HepG2 (cell line): ENCODE data around the gene SLC50A1. TPM values are rescaled to one million over a fixed set of nuclear protein-coding genes. Genes with fewer than 3 reads are reported as not detected.

Source experiments
- CEBPB ChIP-seq: IDR thresholded peaks from 2 replicates; pipeline ENCODE4 v1.6.1; 2011; ENCODE audit warnings: low read depth, low read length, improper control_type of control experiment, borderline replicate concordance
- DNMT1 ChIP-seq: sonication (generic); formaldehyde crosslinking; IDR thresholded peaks from 2 replicates; pipeline ENCODE4 v1.5.1; 2020; ENCODE audit warnings: mild to moderate bottlenecking, missing genetic modification reagents
- GPN1 ChIP-seq: sonication (generic); formaldehyde crosslinking; IDR thresholded peaks from 2 replicates; pipeline ENCODE4 v1.5.1; 2020; ENCODE audit warnings: missing genetic modification reagents, borderline replicate concordance
- HIVEP1 ChIP-seq: sonication (generic); formaldehyde crosslinking; IDR thresholded peaks from 2 replicates; pipeline ENCODE4 v1.4.0; 2020; ENCODE audit warnings: mild to moderate bottlenecking, missing genetic modification reagents
- NBN ChIP-seq: fragments of 450-650 bp; conservative IDR thresholded peaks from 2 replicates; pipeline ENCODE4 v1.6.1; 2017
- PRMT3 ChIP-seq: sonication (generic); formaldehyde crosslinking; IDR thresholded peaks from 2 replicates; pipeline ENCODE4 v1.8.1; 2022; ENCODE audit warnings: low read depth, mild to moderate bottlenecking, moderate library complexity, missing genetic modification reagents, borderline replicate concordance
- SCMH1 ChIP-seq: sonication (generic); formaldehyde crosslinking; IDR thresholded peaks from 2 replicates; pipeline ENCODE4 v1.9.0; 2021; ENCODE audit warnings: missing genetic modification reagents, mild to moderate bottlenecking, borderline replicate concordance
- ZBTB7B ChIP-seq: sonication (generic); formaldehyde crosslinking; IDR thresholded peaks from 2 replicates; pipeline ENCODE4 v1.4.0; 2020; ENCODE audit warnings: missing genetic modification reagents
- ZNF800 ChIP-seq: sonication (generic); formaldehyde crosslinking; IDR thresholded peaks from 2 replicates; pipeline ENCODE4 v1.4.0; 2020; ENCODE audit warnings: missing genetic modification reagents
- ZSCAN25 ChIP-seq: sonication (generic); formaldehyde crosslinking; IDR thresholded peaks from 2 replicates; pipeline ENCODE4 v1.8.0; 2022; ENCODE audit warnings: mild to moderate bottlenecking, missing genetic modification reagents
- polyA plus RNA-seq, 8 experiments: library from polyadenylated mRNA; depleted of rRNA in 3 of 8; stranded (reverse) in 7 of 8; unstranded in 1 of 8; fragments of >200 nt; fragmentation: Illumina TruSeq in 4 of 8; extraction: Trizol in 4 of 8; gene quantifications; 2 replicates each; pipeline versions ENCODE4 v1.2.1 to v1.2.3, GENCODE V29; 2011 to 2016; ENCODE audit warnings: low read depth in 4 of 8, missing spikeins in 1 of 8, mixed read lengths in 1 of 8; ENCODE audit not compliant: insufficient read depth in 1 of 8
- total RNA-seq, 5 experiments: library from RNA; depleted of rRNA; stranded (reverse); fragments of >200 nt; fragmentation: Illumina TruSeq; extraction: Trizol; gene quantifications; 2 replicates each; pipeline ENCODE4 v1.2.3, GENCODE V29; 2016; ENCODE audit warnings: low read depth in 1 of 5
- TF ChIP-seq, protein P1 (sequence below): sonication (generic); formaldehyde crosslinking; IDR thresholded peaks from 2 replicates; pipeline ENCODE4 v1.4.0; 2020; ENCODE audit warnings: mild to moderate bottlenecking, missing genetic modification reagents
- TF ChIP-seq, protein P2 (sequence below): sonication (generic); formaldehyde crosslinking; conservative IDR thresholded peaks from 2 replicates; pipeline ENCODE4 v1.4.0; 2020; ENCODE audit warnings: mild to moderate bottlenecking, missing genetic modification reagents, moderate library complexity
- TF ChIP-seq, protein P3 (sequence below): sonication (generic); formaldehyde crosslinking; IDR thresholded peaks from 2 replicates; pipeline ENCODE4; 2020; ENCODE audit warnings: missing genetic modification reagents, mild to moderate bottlenecking, borderline replicate concordance

The SLC50A1 gene
- total and polyA plus RNA-seq, 2 of the 13 experiments (the other 11 are each of a cell fraction or from before 2014, with no cell fraction given), result 22.5 to 46.8 TPM

DNA sequence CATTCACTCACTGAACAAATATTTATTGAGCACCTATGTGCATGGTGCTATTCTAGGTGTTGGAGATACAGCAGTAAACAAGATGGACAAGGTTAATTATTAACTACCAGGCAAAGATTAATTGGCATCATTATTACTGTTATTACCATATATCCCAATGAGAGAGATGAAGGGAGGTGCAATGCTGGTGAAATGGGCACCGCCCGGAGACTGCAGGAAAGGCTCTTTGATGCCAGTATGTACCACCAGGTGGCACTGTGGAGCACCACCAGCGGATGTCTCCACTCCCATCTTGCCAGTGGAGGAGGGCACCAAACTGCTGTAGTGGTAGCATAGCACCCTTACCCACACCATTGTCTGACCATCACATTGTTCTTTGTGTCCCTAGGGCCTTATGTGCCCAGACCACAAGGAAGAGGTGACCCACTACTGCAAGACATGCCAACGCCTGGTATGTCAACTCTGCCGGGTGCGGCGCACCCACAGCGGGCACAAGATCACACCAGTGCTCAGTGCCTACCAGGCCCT lies 41.0 kb downstream of the SLC50A1 start (continued):
- TF ChIP-seq, protein P1, sequence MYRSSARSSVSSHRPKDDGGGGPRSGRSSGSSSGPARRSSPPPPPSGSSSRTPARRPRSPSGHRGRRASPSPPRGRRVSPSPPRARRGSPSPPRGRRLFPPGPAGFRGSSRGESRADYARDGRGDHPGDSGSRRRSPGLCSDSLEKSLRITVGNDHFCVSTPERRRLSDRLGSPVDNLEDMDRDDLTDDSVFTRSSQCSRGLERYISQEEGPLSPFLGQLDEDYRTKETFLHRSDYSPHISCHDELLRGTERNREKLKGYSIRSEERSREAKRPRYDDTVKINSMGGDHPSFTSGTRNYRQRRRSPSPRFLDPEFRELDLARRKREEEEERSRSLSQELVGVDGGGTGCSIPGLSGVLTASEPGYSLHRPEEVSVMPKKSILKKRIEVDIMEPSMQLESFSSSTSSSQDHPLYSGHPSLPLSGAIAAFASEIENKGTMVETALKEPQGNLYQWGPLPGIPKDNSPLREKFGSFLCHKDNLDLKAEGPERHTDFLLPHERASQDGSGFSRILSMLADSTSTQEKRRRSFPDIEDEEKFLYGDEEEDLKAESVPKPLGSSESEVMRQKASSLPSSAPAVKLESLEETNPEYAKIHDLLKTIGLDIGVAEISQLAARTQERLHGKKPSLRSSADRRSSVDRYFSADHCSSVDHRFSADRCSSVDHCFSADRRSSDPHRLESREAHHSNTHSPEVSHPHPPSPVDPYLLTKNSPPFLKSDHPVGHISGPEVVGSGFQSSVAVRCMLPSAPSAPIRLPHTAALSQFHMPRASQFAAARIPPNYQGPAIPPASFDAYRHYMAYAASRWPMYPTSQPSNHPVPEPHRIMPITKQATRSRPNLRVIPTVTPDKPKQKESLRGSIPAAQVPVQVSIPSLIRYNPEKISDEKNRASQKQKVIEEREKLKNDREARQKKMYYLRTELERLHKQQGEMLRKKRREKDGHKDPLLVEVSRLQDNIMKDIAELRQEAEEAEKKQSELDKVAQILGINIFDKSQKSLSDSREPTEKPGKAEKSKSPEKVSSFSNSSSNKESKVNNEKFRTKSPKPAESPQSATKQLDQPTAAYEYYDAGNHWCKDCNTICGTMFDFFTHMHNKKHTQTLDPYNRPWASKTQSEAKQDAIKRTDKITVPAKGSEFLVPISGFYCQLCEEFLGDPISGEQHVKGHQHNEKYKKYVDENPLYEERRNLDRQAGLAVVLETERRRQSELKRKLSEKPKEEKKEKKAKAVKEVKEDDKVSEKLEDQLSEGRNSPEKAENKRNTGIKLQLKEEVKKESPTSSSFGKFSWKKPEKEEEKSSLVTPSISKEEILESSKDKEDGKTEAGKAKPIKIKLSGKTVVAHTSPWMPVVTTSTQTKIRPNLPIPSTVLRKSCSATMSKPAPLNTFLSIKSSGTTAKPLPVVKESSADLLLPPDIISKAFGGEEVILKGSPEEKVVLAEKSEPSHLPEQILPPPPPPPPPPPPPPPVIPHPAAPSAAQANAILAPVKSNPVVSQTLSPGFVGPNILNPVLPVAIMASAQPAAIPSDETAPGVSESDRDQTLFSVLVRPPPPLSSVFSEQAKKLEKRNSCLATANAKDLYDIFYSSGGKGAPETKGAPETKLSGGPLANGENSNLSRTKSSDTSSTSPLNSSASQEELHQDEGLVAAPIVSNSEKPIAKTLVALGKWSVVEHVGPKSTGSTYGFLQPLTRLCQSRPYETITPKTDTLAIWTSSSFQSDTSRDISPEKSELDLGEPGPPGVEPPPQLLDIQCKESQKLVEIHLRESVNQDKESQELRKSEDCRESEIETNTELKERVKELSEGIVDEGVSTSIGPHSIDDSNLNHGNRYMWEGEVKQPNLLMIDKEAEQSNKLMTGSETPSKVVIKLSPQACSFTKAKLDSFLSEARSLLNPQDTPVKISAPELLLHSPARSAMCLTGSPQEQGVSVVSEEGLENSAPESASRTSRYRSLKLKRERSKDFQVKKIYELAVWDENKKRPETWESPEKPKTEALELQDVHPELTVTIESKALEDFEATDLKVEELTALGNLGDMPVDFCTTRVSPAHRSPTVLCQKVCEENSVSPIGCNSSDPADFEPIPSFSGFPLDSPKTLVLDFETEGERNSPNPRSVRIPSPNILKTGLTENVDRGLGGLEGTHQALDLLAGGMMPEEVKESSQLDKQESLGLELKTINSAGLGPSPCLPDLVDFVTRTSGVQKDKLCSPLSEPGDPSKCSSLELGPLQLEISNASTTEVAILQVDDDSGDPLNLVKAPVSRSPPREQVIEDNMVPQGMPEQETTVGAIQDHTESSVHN (CRISPR knock-in tag), result no peak
- TF ChIP-seq GPN1 (CRISPR knock-in tag) (no peak), HIVEP1 (CRISPR knock-in tag) (no peak), ZNF800 (CRISPR knock-in tag) (no peak), DNMT1 (CRISPR knock-in tag) (no peak), NBN (no peak), ZSCAN25 (no peak), CEBPB (no peak), SCMH1 (no peak), ZBTB7B (CRISPR knock-in tag) (no peak), PRMT3 (no peak)
- TF ChIP-seq, protein P2, sequence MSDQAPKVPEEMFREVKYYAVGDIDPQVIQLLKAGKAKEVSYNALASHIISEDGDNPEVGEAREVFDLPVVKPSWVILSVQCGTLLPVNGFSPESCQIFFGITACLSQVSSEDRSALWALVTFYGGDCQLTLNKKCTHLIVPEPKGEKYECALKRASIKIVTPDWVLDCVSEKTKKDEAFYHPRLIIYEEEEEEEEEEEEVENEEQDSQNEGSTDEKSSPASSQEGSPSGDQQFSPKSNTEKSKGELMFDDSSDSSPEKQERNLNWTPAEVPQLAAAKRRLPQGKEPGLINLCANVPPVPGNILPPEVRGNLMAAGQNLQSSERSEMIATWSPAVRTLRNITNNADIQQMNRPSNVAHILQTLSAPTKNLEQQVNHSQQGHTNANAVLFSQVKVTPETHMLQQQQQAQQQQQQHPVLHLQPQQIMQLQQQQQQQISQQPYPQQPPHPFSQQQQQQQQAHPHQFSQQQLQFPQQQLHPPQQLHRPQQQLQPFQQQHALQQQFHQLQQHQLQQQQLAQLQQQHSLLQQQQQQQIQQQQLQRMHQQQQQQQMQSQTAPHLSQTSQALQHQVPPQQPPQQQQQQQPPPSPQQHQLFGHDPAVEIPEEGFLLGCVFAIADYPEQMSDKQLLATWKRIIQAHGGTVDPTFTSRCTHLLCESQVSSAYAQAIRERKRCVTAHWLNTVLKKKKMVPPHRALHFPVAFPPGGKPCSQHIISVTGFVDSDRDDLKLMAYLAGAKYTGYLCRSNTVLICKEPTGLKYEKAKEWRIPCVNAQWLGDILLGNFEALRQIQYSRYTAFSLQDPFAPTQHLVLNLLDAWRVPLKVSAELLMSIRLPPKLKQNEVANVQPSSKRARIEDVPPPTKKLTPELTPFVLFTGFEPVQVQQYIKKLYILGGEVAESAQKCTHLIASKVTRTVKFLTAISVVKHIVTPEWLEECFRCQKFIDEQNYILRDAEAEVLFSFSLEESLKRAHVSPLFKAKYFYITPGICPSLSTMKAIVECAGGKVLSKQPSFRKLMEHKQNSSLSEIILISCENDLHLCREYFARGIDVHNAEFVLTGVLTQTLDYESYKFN (CRISPR knock-in tag), result no peak
- TF ChIP-seq, protein P3, sequence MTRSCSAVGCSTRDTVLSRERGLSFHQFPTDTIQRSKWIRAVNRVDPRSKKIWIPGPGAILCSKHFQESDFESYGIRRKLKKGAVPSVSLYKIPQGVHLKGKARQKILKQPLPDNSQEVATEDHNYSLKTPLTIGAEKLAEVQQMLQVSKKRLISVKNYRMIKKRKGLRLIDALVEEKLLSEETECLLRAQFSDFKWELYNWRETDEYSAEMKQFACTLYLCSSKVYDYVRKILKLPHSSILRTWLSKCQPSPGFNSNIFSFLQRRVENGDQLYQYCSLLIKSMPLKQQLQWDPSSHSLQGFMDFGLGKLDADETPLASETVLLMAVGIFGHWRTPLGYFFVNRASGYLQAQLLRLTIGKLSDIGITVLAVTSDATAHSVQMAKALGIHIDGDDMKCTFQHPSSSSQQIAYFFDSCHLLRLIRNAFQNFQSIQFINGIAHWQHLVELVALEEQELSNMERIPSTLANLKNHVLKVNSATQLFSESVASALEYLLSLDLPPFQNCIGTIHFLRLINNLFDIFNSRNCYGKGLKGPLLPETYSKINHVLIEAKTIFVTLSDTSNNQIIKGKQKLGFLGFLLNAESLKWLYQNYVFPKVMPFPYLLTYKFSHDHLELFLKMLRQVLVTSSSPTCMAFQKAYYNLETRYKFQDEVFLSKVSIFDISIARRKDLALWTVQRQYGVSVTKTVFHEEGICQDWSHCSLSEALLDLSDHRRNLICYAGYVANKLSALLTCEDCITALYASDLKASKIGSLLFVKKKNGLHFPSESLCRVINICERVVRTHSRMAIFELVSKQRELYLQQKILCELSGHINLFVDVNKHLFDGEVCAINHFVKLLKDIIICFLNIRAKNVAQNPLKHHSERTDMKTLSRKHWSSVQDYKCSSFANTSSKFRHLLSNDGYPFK (CRISPR knock-in tag), result no peak
